HCEC 1CT (cell line): Measurements from ENCODE around the gene TMPRSS11F.
"Not testable (repeated sequence)": the region's sequence is repeated elsewhere in the genome, so short reads cannot be mapped to it uniquely, and the experiment has no call there.

Experiments used
- DNase-seq: peaks from one replicate; pipeline ENCODE4 v3.0.0-alpha.2; 2017

Gene TMPRSS11F

GRCh38 chr4:68129793-68130192, at the start of gene TMPRSS11F:
TSS of gene TMPRSS11F (minus strand) at chr4:68129869. CDS start at chr4:68129820, 49 bp downstream.
- DNase-seq: no peak

GRCh38 chr4:68176904-68177303, 47.2 kb upstream of the TMPRSS11F start:
- no peak for DNase-seq

DNA sequence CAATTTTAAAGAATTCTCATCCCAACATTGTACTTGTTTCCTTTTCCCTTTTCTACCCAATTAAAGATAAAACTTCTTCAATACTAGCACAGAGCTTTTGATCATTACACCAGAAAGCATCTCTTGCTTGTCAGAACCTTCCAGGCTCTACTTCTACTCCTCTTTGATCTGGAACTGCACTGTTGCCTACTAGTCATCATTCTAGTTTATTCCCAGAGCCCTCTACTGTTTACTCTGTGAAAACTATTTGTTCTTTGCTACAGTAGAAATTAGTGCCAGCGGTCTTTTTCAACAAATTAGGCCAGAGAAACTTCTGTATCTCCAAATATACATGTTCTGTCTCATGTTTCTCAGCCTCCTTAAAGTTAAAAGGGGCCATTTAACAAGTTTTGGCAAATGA, 46.8 kb upstream of the TMPRSS11F start:
- DNase-seq: no peak

DNA sequence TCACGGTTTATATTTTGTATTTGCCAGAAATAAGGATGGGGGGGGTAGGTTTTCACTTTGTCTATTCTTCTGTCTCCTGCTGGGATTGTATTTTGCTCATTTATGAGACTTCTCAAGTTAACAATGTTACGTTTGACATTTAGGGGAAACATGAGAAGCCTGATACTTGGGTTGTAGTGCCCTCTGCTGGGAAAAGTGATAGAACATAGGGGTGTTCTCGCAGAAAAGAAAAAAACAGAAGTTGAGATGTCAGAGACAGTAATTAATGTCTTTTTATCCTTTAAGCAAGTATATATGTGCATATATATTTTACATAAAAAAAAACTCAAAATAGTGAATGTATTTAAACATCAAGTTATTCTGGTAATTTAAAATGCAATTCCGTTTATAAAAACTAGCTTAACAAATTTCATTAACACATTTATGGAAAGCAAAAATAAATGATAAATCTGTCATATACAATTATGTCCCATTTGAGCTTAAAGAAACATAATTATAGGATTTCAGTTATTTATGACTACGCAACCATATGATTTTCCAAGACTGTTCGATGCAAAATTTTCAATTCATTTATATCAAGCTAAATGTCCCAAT, 46.0 kb upstream of the TMPRSS11F start:
- DNase-seq: peak; percentile 20

DNA sequence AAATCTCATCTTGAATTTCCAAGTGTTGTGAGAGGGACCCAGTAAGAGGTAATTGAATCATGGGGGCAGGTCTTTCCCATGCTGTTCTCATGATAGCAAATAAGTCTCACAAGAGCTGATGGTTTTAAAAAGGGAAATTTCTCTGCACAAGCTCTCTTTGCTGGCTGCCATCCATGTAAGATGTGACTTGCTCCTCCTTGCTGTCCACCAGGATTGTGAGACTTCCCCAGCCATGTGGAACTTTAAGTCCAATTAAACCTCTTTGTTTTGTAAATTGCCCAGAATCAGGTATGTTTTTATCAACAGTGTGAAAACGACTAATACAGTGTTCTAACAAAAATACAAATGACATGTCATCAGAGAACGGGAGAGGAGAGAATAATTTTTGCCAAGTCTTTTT, 44.7 kb upstream of the TMPRSS11F start:
- DNase-seq: not testable (repeated sequence)

- not testable (repeated sequence) for DNase-seq
Observed at GRCh38 chr4:68172147-68172546, 42.5 kb upstream of the TMPRSS11F start.

GRCh38 chr4:68167706-68168105, 38.0 kb upstream of the TMPRSS11F start:
- no peak for DNase-seq

GRCh38 chr4:68167166-68167565, 37.5 kb upstream of the TMPRSS11F start:
- no peak for DNase-seq

GRCh38 chr4:68163754-68164153, 34.1 kb upstream of the TMPRSS11F start:
- no peak for DNase-seq

- DNase-seq: no peak
Observed at GRCh38 chr4:68162196-68162595, 32.5 kb upstream of the TMPRSS11F start.

DNA sequence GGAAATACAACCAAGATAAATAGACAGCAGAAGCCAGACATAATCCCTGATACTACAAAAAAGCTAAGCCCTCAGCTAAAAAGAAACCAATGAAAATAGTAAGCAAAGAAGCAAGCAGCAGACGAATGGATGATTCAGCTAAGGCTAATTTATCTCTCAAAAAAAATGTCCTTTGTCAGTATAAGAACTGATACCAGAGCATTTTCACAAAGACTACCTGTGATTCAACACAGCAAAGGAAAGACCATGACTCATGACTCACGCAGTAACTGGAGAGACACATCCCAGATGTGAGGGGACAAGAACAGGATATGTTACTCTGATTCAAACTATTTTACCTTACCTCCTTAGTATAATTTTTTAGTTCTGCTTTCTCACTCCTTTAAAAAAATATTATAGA, 22.7 kb upstream of the TMPRSS11F start:
- DNase-seq: no peak

GRCh38 chr4:68148800-68149685, 19.4 kb upstream of the TMPRSS11F start:
- DNase-seq: no peak

DNA sequence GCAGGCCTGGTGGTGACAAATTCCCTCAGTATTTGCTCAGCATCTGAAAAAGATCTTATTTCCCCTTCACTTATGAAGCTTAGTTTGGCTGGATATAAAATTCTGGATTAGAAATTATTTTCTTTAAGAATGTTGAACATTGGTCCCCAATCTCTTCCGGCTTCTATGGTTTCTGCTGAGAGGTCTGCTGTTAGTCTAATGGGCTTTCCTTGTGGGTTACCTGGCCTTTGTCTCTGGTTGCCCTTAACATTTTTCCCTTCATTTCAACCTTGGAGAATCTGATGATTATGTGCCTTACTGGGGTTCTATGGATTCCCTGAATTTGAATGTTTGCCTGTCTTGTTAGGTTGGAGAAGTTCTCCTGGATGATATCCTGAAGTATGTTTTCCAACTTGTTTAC, 17.4 kb upstream of the TMPRSS11F start:
- no peak for DNase-seq

- no peak for DNase-seq
Observed at GRCh38 chr4:68145261-68145660, 15.6 kb upstream of the TMPRSS11F start.

DNA sequence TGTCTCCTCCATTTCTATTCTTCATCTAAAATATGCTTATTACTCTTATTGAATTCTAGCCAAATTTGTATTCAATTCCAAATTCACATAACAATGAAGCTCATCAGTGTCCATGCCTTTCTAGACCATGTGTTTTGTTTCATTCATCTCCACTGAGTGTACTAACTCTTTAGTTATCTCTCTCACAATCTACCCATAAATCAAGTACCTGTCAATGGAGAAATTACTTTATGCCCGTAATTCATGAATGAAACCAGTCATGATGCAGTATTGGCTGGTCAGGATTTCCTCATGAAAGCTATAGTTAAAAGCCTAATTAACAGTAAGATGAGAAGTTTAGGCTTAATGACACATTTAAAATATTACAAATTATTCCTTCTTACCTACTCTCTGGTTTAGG, 12.2 kb upstream of the TMPRSS11F start:
- DNase-seq: no peak

GRCh38 chr4:68132342-68132741, 2.7 kb upstream of the TMPRSS11F start:
- DNase-seq: no peak

DNA sequence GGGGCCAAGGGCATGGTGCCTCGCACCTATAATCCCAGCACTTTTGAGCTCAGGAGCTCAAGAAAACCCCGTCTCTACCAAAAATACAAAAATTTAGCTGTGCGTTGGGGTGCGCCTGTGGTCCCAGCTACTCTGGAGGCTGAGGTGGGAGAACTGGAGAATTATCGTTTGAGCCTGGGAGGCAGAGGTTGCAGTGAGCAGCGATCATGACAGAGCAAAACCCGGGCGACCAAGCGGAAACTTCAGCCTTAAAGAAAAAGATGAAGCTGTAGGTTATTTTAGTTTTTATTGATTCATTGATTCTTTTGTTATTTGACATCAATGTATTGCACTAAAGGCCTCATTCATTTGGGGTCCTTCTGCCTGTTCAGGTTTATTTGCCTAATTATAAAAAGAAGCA, 5.4 kb downstream of the TMPRSS11F start:
- no peak for DNase-seq

DNA sequence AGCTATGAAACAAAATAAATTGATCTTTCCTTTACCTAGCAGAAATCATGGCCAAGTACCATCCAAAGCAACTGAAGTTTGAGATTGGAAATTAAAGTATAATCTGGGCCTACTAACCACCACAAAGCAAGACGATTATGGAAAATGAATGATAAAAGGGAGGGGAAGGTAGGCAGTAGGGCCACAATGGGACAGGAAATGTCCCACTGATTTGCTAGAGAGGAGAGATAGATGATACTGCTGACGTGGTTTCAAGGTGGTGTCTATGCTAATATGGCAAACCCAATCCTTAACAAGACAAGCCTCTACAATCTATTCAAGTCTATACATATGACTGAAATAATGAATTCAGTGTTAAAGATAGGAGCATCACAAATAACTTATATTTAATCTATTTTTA, 6.1 kb downstream of the TMPRSS11F start:
- DNase-seq: no peak

- no peak for DNase-seq
Observed at GRCh38 chr4:68119921-68120320, 9.7 kb downstream of the TMPRSS11F start.

DNA sequence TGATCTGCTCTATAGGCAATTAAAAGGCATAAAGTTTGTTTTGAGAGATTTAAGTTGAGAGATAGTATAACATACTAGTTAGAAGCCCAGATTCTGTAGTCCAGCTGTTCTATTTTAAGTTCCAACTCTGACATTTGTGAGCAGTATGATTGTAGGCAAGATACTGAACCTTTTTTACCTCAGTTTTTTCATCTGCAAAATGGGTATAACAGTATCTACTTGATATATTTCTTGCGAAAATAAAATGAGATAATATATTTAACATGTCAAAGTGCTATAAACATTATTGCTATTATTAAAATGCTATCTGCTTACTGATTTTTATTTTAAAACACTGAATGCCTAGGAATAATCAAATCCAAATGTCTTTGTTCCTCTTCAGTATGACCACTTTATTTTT, 19.2 kb downstream of the TMPRSS11F start:
- DNase-seq: no peak

GRCh38 chr4:68109868-68110267, 19.8 kb downstream of the TMPRSS11F start:
- DNase-seq: no peak

DNA sequence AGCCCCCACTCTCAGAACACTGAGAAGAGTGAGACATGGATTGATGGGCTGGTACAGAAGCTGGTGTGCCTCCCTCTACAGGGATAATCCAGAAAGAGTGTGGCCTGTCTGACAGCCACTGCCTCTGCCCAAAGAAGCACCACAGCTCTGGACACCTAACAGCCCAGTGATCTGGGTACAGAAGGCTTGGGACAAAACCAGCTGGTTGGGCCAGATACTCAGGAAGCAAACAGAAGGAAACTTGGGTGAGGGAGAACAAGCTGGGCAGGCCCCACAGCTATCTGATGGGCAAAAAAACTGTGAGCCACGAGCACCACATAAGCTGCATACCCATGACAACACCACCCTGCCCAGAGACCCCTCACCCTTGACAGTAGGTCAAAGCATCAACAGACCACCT, 46.9 kb downstream of the TMPRSS11F start:
- DNase-seq: no peak

DNA sequence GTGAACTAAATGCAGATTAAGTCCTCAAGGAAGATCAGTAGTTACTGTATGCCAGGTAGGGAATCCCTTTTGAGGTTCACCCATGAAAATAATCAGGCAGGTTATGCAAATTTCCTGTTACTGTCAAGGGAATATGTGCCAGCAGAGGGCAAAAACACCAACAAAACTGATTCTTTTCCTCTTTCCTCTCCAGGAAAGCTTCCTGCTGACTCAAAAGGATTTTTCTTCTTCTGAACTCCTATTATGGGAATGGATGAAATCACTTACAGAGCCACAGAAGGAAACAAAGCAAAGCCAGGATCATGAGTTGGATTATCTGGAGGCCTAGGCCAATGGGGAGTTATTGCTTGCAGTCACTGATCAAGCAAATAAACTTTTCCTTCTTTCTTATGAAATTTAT, 49.7 kb downstream of the TMPRSS11F start:
- DNase-seq: no peak

- DNase-seq: no peak
Observed at GRCh38 chr4:68077737-68078136, 51.9 kb downstream of the TMPRSS11F start.

- DNase-seq: no peak
Observed at GRCh38 chr4:68077301-68077700, 52.4 kb downstream of the TMPRSS11F start.
